Activated gamma-delta T cell (primary cell): ENCODE measurements around the gene EPS8L3.
"Not testable (repeated sequence)": the region's sequence is repeated elsewhere in the genome, so short reads cannot be mapped to it uniquely, and the experiment has no call there.

Source experiments
- DNase-seq: peaks from one replicate; lab custom pipeline; 2025; lab: John Stamatoyannopoulos, UW

Gene EPS8L3

GRCh38 chr1:109733236-109733870 is 30.4 kb downstream of the EPS8L3 start:
- DNase-seq: no peak

- no peak for DNase-seq
Observed at GRCh38 chr1:109732390-109732881, 31.3 kb downstream of the EPS8L3 start.

GRCh38 chr1:109730666-109731065 is 33.1 kb downstream of the EPS8L3 start:
- no peak for DNase-seq

GRCh38 chr1:109728870-109729269 is 34.9 kb downstream of the EPS8L3 start:
- no peak for DNase-seq

- DNase-seq: no peak
Observed at GRCh38 chr1:109726728-109727373, 36.9 kb downstream of the EPS8L3 start.

- DNase-seq: no peak
Observed at GRCh38 chr1:109726007-109726406, 37.7 kb downstream of the EPS8L3 start.

GRCh38 chr1:109725510-109725909 is 38.2 kb downstream of the EPS8L3 start:
- no peak for DNase-seq

GRCh38 chr1:109724933-109725332 is 38.8 kb downstream of the EPS8L3 start:
- DNase-seq: no peak

- DNase-seq: no peak
Observed at GRCh38 chr1:109722908-109723691, 40.6 kb downstream of the EPS8L3 start.

GRCh38 chr1:109721971-109722370 is 41.8 kb downstream of the EPS8L3 start:
- DNase-seq: no peak

GRCh38 chr1:109721042-109721441 is 42.7 kb downstream of the EPS8L3 start:
- no peak for DNase-seq

GRCh38 chr1:109719337-109719837 is 44.3 kb downstream of the EPS8L3 start:
- DNase-seq: no peak

GRCh38 chr1:109718495-109718894 is 45.2 kb downstream of the EPS8L3 start:
- no peak for DNase-seq

- DNase-seq: no peak
Observed at GRCh38 chr1:109717729-109718128, 46.0 kb downstream of the EPS8L3 start.

- no peak for DNase-seq
Observed at GRCh38 chr1:109716570-109717090, 47.1 kb downstream of the EPS8L3 start.

GRCh38 chr1:109716121-109716520 is 47.6 kb downstream of the EPS8L3 start:
- no peak for DNase-seq

GRCh38 chr1:109714661-109715372 is 48.9 kb downstream of the EPS8L3 start:
- no peak for DNase-seq

- no peak for DNase-seq
Observed at GRCh38 chr1:109713636-109714035, 50.1 kb downstream of the EPS8L3 start.

- DNase-seq: no peak
Observed at GRCh38 chr1:109712321-109712864, 51.3 kb downstream of the EPS8L3 start.

GRCh38 chr1:109711593-109712320 is 52.0 kb downstream of the EPS8L3 start, which contains the start of gene GSTM5:
Gene GSTM5 (plus strand): TSS chr1:109712251. CDS start chr1:109712313, 62 bp downstream.
- not testable (repeated sequence) for DNase-seq

GRCh38 chr1:109709822-109710221 is 53.9 kb downstream of the EPS8L3 start:
- not testable (repeated sequence) for DNase-seq
